WTC11 (cell line): ENCODE results near the gene SLC2A5. TPM values are rescaled to one million over a fixed set of nuclear protein-coding genes. Genes with fewer than 3 reads are reported as not detected.

Experiments
- ATAC-seq: fragments of 200-7000 bp; cut with Tn5 transposase; 2 replicates; pipeline ENCODE4 v1.10.0; 2021; ENCODE audit warnings: mild to moderate bottlenecking, moderate library complexity
- CTCF ChIA-PET: fragments of 300-600 bp; sonication (Branson Sonifier 250); formaldehyde crosslinking; loops from one replicate; lab custom pipeline; 2021; ENCODE audit warnings: antibody characterized with exemption; lab: Charles Lee
- POLR2A ChIA-PET: fragments of 350-600 bp; sonication (Branson Sonifier 250); formaldehyde crosslinking; loops from one replicate; lab custom pipeline; 2021; ENCODE audit warnings: antibody characterized with exemption; lab: Charles Lee
- DNase-seq: peaks from one replicate; pipeline ENCODE4 v3.0.0; 2021; ENCODE audit warnings: low spot score
- H3K27ac Mint-ChIP-seq: 2 replicates; pipeline ENCODE4 v1.8.0; 2021; ENCODE audit warnings: mixed read lengths
- H3K27me3 Mint-ChIP-seq: 2 replicates; pipeline ENCODE4 v1.8.0; 2021; ENCODE audit warnings: low read depth, mild to moderate bottlenecking, moderate library complexity, mixed read lengths
- H3K36me3 Mint-ChIP-seq: 2 replicates; pipeline ENCODE4 v1.8.0; 2021; ENCODE audit warnings: mixed read lengths
- H3K4me1 Mint-ChIP-seq: 2 replicates; pipeline ENCODE4 v1.8.0; 2022; ENCODE audit warnings: mixed read lengths
- H3K4me3 Mint-ChIP-seq: 2 replicates; pipeline ENCODE4 v1.8.0; 2021; ENCODE audit warnings: mild to moderate bottlenecking, moderate library complexity, mixed read lengths
- H3K9me3 Mint-ChIP-seq: 2 replicates; pipeline ENCODE4 v1.8.0; 2021; ENCODE audit warnings: mixed read lengths
- CREB1 ChIP-seq: sonication (generic); formaldehyde crosslinking; IDR thresholded peaks from 2 replicates; pipeline ENCODE4 v1.8.0; 2023; ENCODE audit warnings: mild to moderate bottlenecking, missing genetic modification reagents
- FOXP1 ChIP-seq: sonication (generic); formaldehyde crosslinking; IDR thresholded peaks from 2 replicates; pipeline ENCODE4 v1.8.0; 2022; ENCODE audit warnings: missing genetic modification reagents, mild to moderate bottlenecking, moderate library complexity, borderline replicate concordance
- GABPB1 ChIP-seq: sonication (generic); formaldehyde crosslinking; IDR thresholded peaks from 2 replicates; pipeline ENCODE4 v1.8.1; 2023; ENCODE audit warnings: mild to moderate bottlenecking, missing genetic modification reagents
- GRHL2 ChIP-seq: fragments of 250-450 bp; sonication (Bioruptor Pico); IDR thresholded peaks from 2 replicates; pipeline ENCODE4 v1.8.0; 2022; ENCODE audit warnings: mild to moderate bottlenecking, moderate library complexity; ENCODE audit not compliant: insufficient replicate concordance, severe bottlenecking
- NR1H2 ChIP-seq: sonication (generic); formaldehyde crosslinking; IDR thresholded peaks from 2 replicates; pipeline ENCODE4 v1.9.0; 2021; ENCODE audit warnings: mild to moderate bottlenecking, moderate library complexity, missing genetic modification reagents
- SP1 ChIP-seq: sonication (generic); formaldehyde crosslinking; conservative IDR thresholded peaks from 2 replicates; pipeline ENCODE4 v1.8.1; 2022; ENCODE audit warnings: missing genetic modification reagents
- ZMAT4 ChIP-seq: fragments of 250-450 bp; sonication (Bioruptor Pico); IDR thresholded peaks from 2 replicates; pipeline ENCODE4 v1.9.0; 2021; ENCODE audit warnings: mild to moderate bottlenecking
- ZNF121 ChIP-seq: sonication (generic); formaldehyde crosslinking; IDR thresholded peaks from 2 replicates; pipeline ENCODE4 v1.8.0; 2023; ENCODE audit warnings: missing genetic modification reagents
- ZNF396 ChIP-seq: fragments of 250-450 bp; sonication (Bioruptor Pico); IDR thresholded peaks from 2 replicates; pipeline ENCODE4 v1.8.0; 2021; ENCODE audit warnings: mild to moderate bottlenecking, moderate library complexity, borderline replicate concordance
- ZNF425 ChIP-seq: fragments of 250-450 bp; sonication (Bioruptor Pico); conservative IDR thresholded peaks from 2 replicates; pipeline ENCODE4 v1.9.0; 2021; ENCODE audit warnings: mild to moderate bottlenecking
- total RNA-seq: library from RNA; stranded (reverse); gene quantifications from 3 replicates; pipeline ENCODE4 v1.2.3, GENCODE V29; 2021
- TF ChIP-seq, protein P1 (sequence below): sonication (generic); formaldehyde crosslinking; IDR thresholded peaks from 2 replicates; pipeline ENCODE4 v1.8.1; 2023; ENCODE audit warnings: mild to moderate bottlenecking, missing genetic modification reagents
- TF ChIP-seq, protein P2 (sequence below): fragments of 200-600 bp; IDR thresholded peaks from 2 replicates; pipeline ENCODE4 v1.8.0; 2022; ENCODE audit warnings: antibody characterized with exemption
- TF ChIP-seq, protein P3 (sequence below): sonication (generic); formaldehyde crosslinking; IDR thresholded peaks from 2 replicates; pipeline ENCODE4 v1.8.1; 2022; ENCODE audit warnings: mild to moderate bottlenecking, moderate library complexity, missing genetic modification reagents
- TF ChIP-seq, protein P4 (sequence below): fragments of 250-450 bp; sonication (Bioruptor Pico); IDR thresholded peaks from 2 replicates; pipeline ENCODE4 v1.9.0; 2021; ENCODE audit warnings: moderate library complexity, mild to moderate bottlenecking, inconsistent platforms, borderline replicate concordance

The SLC2A5 gene
- total RNA-seq, 1 experiment from 2014 or later, result 0.04 TPM

GRCh38 chr1:9100471-9101043 is 31.1 kb upstream of the SLC2A5 start:
- ATAC-seq, result no peak
- ChIA-PET CTCF (interaction anchor here (0.9 to 5.0 kb wide), 11 partner anchors 10 to 138 kb away, joined by 3 to 59 read pairs (median 7); no protein-coding TSS in a partner anchor), POLR2A (interaction anchor here (1.4 kb wide), 1 partner anchor 91 kb away, joined by 7 read pairs; no protein-coding TSS in a partner anchor)

DNA sequence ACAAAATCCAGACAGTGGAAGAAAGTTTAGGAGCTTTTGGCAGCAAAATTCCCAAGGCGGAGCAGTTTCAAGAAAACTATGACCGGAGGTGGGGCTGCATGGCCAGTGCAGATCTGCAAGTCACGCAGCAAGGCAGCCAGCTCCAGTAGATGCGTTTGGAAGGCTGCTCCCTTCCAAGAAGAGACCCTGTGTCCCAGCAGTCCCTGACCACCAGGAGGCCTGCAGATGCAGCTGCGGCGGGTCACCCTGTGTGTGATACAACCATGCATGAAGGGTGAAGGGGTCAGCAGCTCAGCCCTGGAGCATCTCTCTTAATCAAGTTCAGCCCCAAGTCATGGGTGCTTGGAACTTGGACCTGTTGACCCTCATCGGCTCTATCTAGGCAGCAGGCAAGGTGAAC is 30.1 kb upstream of the SLC2A5 start:
- TF ChIP-seq, protein P1, sequence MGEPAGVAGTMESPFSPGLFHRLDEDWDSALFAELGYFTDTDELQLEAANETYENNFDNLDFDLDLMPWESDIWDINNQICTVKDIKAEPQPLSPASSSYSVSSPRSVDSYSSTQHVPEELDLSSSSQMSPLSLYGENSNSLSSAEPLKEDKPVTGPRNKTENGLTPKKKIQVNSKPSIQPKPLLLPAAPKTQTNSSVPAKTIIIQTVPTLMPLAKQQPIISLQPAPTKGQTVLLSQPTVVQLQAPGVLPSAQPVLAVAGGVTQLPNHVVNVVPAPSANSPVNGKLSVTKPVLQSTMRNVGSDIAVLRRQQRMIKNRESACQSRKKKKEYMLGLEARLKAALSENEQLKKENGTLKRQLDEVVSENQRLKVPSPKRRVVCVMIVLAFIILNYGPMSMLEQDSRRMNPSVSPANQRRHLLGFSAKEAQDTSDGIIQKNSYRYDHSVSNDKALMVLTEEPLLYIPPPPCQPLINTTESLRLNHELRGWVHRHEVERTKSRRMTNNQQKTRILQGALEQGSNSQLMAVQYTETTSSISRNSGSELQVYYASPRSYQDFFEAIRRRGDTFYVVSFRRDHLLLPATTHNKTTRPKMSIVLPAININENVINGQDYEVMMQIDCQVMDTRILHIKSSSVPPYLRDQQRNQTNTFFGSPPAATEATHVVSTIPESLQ (CRISPR knock-in tag), result no peak
- TF ChIP-seq CREB1 (CRISPR knock-in tag), result no peak
- no peak for TF ChIP-seq ZNF121
- TF ChIP-seq, protein P2, sequence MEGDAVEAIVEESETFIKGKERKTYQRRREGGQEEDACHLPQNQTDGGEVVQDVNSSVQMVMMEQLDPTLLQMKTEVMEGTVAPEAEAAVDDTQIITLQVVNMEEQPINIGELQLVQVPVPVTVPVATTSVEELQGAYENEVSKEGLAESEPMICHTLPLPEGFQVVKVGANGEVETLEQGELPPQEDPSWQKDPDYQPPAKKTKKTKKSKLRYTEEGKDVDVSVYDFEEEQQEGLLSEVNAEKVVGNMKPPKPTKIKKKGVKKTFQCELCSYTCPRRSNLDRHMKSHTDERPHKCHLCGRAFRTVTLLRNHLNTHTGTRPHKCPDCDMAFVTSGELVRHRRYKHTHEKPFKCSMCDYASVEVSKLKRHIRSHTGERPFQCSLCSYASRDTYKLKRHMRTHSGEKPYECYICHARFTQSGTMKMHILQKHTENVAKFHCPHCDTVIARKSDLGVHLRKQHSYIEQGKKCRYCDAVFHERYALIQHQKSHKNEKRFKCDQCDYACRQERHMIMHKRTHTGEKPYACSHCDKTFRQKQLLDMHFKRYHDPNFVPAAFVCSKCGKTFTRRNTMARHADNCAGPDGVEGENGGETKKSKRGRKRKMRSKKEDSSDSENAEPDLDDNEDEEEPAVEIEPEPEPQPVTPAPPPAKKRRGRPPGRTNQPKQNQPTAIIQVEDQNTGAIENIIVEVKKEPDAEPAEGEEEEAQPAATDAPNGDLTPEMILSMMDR, result 0 out of 2 replicates have a peak, but pooled peaks have one; percentile 4
- peaks cover 31% of the 10 kb centered on the region for H3K9me3 Mint-ChIP-seq
- H3K27me3 Mint-ChIP-seq, result peaks cover 8% of the 10 kb centered on the region
- peaks cover 33% of the 10 kb centered on the region for H3K36me3 Mint-ChIP-seq
- CTCF ChIA-PET, result interaction anchor here (0.9 to 5.0 kb wide), 4 partner anchors 11 to 95 kb away, joined by 3 to 59 read pairs (median 8); no protein-coding TSS in a partner anchor
- DNase-seq, result no peak
- H3K4me3 Mint-ChIP-seq, result no peak overlapping the region
- H3K4me1 Mint-ChIP-seq, result peaks cover 5% of the 10 kb centered on the region; the same call in 1 of the 2 replicates
- ATAC-seq, result no peak
- POLR2A ChIA-PET, result no interaction called here
- no peak overlapping the region for H3K27ac Mint-ChIP-seq

More at GRCh38 chr1:9100471-9101043, 31.1 kb upstream of the SLC2A5 start:
- Mint-ChIP-seq H3K4me1 (peaks cover 5% of the 10 kb centered on the region; the same call in 1 of the 2 replicates), H3K27me3 (peaks cover 4% of the 10 kb centered on the region), H3K4me3 (no peak overlapping the region), H3K27ac (no peak overlapping the region), H3K36me3 (peaks cover 23% of the 10 kb centered on the region), H3K9me3 (peaks cover 21% of the 10 kb centered on the region)
- TF ChIP-seq ZNF121, result no peak
- peak; percentile 70 for TF ChIP-seq GABPB1 (CRISPR knock-in tag)
- DNase-seq, result no peak

- Mint-ChIP-seq H3K9me3 (peaks cover 32% of the 10 kb centered on the region), H3K4me1 (peaks cover 5% of the 10 kb centered on the region; the same call in 1 of the 2 replicates), H3K4me3 (no peak overlapping the region), H3K27ac (no peak overlapping the region), H3K36me3 (peaks cover 33% of the 10 kb centered on the region), H3K27me3 (peaks cover 8% of the 10 kb centered on the region)
- ChIA-PET CTCF (interaction anchor here (1.1 to 1.4 kb wide), 2 partner anchors 88 to 93 kb away, joined by 5 to 9 read pairs; no protein-coding TSS in a partner anchor), POLR2A (no interaction called here)
- ATAC-seq (no peak), DNase-seq (no peak)
- TF ChIP-seq ZNF425 (no peak), ZNF396 (CRISPR knock-in tag) (no peak), FOXP1 (no peak), NR1H2 (CRISPR knock-in tag) (no peak), ZMAT4 (no peak), SP1 (CRISPR knock-in tag) (no peak), GRHL2 (no peak)
- TF ChIP-seq, protein P2, result no peak
- TF ChIP-seq, protein P3, sequence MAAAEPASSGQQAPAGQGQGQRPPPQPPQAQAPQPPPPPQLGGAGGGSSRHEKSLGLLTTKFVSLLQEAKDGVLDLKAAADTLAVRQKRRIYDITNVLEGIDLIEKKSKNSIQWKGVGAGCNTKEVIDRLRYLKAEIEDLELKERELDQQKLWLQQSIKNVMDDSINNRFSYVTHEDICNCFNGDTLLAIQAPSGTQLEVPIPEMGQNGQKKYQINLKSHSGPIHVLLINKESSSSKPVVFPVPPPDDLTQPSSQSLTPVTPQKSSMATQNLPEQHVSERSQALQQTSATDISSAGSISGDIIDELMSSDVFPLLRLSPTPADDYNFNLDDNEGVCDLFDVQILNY, result no peak
- TF ChIP-seq, protein P4, sequence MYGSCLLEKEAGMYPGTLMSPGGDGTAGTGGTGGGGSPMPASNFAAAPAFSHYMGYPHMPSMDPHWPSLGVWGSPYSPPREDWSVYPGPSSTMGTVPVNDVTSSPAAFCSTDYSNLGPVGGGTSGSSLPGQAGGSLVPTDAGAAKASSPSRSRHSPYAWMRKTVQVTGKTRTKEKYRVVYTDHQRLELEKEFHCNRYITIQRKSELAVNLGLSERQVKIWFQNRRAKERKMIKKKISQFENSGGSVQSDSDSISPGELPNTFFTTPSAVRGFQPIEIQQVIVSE (CRISPR knock-in tag), result no peak
Measured at GRCh38 chr1:9097947-9098705, 28.7 kb upstream of the SLC2A5 start.
